SKM-1 treated with dmso at 0.1 percent for 144 hours (cell line): Measurements from ENCODE around the gene ZNF695.
"Not testable (repeated sequence)": the region's sequence is repeated elsewhere in the genome, so short reads cannot be mapped to it uniquely, and the experiment has no call there.

Experiments used
- DNase-seq: peaks from one replicate; lab custom pipeline; 2025; ENCODE audit not compliant: unreplicated experiment; lab: John Stamatoyannopoulos, UW

The ZNF695 gene

DNA sequence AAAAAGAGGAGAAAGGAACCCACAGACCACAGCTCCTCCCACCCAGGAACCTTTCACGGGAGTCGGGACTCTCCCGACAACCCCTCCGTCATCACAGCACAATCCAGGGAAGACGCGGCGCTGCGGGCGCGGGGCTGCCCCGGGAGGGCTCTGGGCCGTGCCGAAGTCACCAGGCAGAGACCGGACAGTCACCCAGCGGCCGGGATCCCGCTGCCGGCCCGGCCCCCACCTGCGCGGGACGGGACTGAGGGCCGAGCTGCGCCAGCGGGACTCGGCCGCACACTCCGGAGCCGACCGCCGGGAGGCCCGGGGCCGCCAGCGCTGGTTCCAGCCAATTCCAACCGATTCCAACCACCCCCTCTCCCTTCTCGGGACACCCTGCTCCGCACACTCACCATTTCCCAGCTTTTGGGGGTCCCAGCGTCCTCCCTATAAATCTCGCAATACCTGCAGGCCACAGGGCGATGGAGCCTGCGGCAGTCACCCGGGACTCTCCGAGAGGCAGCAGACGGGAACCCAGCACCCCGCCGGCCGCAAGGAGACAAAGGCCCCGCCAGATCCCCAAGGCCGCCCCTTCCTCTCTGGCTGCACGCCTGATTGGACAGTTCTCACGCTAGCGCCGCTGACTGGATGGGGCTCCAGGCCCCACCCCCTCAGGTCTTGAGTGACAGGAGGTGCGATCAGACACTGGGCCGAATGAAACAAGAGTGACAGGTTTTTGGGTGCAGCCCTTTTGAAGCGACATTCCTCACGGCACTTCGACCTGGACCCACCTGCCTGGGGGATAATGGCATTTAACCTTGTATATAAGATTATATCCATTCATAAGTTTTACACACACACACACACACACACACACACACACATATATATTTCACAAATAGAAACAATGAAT, at the start of gene ZNF695:
ZNF695 (minus strand) TSS at position 547 of the 895 bp plus-strand sequence; CDS start at position 398, 149 bp downstream.
- peak; percentile 99 for DNase-seq

DNA sequence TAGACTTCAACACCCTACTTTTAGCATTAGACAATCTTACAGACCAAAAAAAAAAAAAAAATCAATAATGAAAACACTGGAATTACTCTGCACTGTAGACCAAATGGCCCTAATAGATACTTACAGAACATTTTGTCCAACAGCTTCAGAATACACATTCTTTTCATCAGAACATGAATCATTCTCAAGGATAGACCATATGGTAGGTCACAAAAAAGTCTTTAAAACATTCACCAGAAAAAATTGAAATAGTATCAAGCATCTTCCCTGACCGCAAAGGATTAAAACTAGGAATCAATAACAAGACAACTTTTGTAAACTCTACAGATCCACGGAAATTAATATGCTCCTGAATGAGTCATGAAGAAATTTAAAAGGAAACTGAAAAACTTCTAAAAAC, 48.2 kb upstream of the ZNF695 start:
- no peak for DNase-seq

DNA sequence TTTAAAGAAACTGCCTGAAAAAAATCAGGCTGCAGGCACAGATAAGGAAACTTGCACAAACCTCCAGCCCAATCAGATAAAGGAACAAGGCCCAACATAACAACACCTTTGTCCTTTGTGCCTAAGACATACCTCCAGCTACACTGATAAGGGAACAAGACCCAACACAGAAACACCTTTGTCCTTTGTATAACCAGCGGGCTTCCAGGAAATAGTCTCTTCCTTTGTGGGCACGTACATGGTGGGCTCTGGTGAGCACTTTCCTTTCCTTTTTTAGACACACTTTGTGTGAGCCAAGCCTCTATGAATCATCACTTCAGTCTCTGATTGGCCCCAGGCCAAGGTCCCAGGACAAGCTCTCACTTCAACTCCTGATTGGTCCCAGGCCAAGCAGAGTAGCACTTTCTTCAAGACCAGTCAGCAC, 47.1 kb upstream of the ZNF695 start:
- no peak for DNase-seq

DNA sequence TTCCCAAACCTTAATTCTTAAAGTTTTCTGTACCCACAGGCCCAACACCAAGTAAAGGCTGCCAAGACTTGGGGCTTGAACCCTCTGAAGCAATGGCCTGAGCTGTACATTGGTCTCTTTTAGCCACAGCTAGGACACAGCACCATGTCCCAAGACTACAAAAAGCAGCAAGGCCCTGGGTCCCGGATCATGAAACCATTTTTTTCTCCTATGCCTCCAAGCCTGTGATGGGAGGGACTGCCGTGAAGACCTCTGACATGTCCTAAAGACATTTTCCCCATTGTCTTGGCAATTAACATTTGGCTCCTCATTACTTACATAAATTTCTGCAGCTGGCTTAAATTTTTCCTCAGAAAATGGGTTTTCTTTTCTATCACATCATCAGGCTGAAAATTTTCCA, 39.8 kb upstream of the ZNF695 start:
- DNase-seq = no peak

DNA sequence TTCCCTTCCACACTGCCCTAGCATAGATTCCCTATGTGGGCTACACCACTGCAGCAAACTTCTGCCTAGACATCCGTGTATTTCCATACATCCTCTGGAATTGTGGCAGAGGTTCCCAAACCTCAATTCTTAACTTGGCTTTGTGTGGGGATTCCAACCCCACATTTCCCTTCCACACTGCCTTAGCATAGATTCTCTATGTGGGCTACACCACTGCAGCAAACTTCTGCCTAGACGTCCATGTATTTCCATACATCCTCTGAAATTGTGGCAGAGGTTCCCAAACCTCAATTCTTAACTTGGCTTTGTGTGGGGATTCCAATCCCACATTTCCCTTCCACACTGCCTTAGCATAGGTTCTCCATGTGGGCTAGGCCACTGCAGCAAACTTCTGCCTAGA, 39.4 kb upstream of the ZNF695 start:
- no peak for DNase-seq

DNA sequence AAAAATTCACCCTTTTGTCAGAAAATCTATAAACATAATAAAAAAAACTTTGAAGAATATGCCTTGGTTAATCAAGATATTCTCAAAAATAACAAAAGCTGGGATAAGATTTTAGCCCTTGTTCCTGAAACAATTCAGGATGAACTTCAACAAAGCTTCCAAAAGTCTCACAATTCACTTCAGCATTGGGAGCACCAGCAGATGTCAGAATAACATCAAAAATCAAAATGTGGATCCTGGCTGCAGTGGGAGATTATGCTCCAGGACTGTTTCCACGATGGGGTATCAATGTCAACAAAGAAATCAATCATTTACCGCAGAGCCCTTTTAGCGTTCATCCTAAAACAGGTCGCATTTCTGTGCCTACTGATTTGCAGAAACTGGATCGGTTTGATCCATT, 35.5 kb upstream of the ZNF695 start:
- DNase-seq = no peak

DNA sequence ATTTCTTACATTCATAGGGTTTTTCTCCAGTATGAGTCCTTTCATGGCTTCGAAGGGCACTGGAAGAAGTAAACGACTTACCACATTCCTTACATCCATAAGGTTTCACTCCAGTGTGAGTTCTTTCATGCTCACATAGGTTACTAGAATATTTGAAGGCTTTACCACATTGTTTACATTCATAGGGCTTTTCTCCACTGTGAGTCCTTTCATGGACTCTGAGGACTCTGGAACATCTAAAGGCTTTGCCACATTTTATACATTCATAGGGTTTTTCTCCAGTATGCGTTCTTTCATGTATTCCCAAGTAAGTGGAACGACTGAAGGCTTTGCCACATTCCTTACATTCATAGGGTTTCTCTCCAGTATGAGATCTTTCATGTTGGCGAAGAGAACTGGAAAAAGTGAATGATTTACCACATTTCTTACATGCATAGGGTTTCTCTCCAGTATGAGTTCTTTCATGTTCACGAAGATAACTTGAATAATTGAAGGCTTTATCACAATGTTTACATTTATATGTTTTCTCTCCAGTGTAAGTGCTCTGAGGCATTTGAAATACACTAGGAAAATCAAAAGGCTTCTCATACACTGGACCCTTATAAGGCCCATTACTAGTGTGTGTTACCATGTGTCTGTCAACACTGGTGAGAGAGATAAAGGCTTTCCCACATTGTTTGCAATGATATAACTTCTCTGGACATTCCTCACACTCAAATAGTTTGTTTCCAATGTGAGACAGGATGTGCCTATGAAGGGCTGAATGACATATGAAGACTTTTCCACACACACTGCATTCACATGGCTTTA, 29.9 kb upstream of the ZNF695 start:
- no peak for DNase-seq

DNA sequence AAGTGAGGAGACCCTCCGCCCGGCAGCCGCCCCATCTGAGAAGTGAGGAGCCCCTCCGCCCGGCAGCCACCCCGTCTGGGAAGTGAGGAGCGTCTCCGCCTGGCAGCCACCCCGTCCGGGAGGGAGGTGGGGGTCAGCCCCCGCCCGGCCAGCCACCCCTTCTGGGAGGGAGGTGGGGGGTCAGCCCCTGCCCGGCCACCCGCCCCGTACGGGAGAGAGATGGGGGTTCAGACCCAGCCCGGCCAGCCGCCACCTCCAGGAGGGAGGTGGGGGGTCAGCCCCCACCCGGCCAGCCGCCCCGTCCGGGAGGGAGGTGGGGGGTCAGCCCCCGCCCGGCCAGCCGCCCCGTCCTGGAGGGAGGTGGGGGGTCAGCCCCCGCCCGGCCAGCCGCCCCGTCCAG, 24.4 kb upstream of the ZNF695 start:
- DNase-seq = not testable (repeated sequence)

DNA sequence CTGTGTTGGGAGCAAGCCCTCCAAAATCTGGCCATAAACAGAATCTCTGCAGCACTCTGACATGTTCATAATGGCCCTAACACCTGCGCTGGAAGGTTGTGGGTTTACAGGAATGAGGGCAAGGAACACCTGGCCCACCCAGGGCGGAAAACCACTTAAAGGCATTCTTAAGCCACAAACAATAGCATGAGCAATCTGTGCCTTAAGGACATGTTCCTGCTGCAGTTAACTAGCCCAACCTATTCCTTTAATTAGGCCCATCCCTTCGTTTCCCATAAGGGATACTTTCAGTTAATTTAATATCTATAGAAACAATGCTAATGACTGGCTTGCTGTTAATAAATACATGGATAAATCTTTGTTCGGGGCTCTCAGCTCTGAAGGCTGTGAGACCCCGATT, 16.8 kb upstream of the ZNF695 start:
- not testable (repeated sequence) for DNase-seq

DNA sequence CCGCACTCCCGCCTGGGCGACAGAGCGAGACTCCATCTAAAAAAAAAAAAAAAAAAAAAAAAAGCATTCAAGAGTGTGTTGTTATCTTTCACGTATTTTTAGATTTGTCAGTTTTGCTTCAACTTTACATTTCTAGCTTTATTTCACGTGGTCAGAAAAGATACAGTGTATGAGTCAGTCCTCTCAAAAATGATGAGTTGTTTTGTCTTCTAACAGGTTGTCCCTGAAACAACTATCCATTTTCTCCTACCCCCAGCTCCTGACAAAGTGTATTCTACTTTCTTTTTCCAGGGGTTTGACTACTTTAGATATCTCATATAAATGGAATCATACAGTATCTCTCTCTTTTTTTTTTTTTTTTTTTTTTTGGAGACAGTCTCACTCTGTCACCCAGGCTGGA, 5.5 kb upstream of the ZNF695 start:
- no peak for DNase-seq

DNA sequence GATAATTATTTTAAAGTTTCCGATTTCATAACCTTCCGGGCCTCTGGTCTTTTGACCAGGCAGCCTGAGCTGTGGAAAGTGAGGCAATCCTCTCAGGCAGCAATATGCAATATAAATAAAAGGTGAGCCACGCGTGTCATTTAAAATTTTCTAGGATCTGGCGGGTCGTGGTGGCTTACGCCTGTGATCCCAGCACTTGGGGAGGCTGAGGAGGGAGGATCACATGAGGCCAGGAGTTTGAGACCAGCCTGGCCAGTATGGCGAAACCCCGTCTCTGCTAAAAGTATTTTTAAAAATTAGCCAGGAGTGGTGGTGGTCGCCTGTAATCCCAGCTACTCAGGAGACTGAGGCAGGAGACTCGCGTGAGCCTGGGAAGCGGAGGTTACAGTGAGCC, 546 bp upstream of the ZNF695 start:
- DNase-seq = no peak

DNA sequence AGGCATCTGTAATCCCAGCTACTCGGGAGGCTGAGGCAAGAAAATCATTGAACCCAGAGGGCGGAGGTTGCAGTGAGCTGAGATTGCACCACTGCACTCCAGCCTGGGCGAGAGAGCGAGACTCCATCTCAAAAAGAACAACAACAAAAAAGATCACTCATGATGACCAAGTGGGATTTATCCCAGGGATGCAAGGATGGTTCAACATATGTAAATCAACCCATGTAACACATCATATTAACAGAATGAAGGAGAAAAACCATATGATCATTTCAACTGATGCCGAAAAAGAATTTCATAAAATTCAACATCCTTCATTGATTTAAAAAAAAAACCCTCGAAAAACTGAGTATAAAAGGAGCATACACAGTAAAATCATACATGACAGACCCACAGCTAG, 3.8 kb downstream of the ZNF695 start:
- not testable (repeated sequence) for DNase-seq

DNA sequence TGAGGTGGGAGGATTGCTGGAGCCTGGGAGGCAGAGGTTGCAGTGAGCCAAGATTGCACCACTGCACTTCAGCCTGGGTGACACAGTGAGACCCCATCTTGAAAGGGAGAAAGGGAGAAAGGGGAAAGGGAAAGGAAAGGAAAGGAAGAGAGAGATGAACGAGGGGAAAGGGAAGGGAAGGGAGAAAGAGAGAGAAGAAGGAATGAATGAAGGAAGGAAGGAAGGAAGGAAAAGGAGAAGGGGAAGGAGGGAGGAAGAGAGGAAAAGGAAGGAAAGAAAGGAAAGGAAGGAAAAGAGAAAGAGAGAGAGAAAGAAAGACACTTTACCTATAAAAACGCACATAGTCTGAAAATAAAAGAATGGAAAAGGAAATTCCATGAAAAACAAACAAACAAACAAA, 18.0 kb downstream of the ZNF695 start:
- DNase-seq = no peak

DNA sequence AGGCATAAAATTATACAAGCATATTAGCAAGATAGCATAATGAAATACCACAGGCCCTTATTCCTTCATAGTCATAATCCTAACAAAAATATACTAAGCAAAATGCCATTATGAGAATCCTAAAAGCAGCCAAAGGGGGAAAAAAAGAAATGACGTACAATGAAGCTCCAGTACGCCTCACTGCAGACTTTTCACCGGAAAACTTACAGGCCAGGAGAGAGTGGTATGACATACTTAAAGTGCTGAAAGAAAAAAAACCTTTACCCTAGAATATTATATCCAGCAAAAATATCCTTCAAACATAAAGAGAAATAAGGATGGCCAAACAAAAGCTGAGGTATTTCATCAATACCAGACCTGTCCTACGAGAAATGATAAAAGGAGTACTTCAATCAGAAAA, 19.5 kb downstream of the ZNF695 start:
- DNase-seq = no peak

DNA sequence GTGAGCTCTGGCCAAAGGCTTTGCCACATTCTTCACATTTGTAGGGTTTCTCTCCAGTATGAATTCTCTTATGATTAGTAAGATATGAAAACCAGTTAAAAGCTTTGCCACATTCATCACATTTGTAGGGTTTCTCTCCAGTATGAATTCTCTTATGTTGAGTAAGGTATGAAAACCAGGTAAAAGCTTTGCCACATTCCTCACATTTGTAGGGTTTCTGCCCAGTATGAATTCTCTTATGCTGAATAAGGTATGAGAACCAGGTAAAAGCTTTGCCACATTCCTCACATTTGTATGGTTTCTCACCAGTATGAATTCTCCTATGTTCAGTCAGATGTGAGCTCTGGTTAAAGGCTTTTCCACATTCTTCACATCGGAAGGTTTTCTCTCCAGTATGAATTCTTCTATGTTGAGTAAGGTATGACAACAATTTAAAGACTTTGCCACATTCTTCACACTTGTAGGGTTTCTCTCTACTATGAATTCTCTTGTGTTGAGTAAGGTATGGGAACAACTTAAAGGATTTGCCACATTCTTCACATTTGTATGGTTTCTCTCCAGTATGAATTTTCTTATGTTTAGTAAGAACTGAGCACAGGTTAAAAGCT, 20.7 kb downstream of the ZNF695 start:
- DNase-seq = no peak

DNA sequence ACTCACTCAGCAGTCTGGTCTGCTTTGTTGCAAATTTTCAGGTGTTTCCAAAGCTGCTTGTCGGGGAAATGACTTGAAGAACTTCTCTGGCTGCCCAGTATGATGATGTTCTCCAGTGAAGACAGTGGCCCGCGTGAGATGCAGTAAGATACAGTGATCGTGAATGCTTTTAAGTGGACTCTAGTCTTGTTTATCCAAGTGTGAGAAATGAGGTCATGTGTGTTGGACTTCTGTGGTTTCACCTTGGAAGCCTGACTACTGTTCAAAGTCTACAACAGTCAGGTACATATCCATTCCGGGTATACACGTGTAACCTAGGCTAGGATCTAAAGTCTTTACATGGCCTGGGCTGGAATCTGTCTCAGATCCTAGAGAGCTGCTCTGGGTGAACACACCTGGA, 29.1 kb downstream of the ZNF695 start:
- no peak for DNase-seq

DNA sequence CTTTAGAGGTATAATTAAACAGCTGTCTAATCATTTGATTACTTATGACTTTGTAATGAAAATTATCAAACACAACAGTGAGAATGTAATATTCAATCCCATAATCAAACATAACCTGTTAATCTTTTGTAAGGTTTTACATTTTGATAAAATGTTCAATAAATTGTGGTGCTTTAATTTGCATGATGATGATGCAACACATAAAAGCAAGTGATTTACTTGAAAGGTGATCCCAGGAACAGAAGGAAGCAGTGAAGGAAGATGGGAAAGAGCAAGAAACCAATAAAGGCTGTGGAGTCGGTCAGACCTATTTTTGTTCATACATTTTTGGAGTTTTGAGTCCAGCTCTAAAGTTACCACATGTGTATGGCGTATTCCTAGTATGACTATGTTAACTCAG, 29.6 kb downstream of the ZNF695 start:
- DNase-seq = no peak

DNA sequence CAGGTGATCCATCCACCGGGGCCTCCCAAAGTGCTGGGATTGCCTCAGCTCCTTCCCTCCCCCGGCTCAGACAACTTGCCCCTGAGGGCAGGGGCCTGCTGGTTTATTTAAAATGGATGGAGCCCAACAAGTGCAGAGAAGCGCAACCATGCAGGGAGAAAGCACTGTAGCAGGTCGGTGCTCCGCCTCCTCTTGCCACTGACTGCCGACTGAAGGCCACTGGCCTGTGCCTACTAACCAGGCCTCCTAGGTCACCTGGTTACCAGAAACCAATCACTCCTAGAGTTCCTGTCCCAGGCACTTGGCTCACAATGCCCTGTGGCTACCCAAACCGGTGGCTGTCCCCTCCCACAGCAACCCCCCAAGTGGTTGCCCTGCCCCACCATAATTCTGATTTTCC, 35.9 kb downstream of the ZNF695 start:
- DNase-seq = no peak

DNA sequence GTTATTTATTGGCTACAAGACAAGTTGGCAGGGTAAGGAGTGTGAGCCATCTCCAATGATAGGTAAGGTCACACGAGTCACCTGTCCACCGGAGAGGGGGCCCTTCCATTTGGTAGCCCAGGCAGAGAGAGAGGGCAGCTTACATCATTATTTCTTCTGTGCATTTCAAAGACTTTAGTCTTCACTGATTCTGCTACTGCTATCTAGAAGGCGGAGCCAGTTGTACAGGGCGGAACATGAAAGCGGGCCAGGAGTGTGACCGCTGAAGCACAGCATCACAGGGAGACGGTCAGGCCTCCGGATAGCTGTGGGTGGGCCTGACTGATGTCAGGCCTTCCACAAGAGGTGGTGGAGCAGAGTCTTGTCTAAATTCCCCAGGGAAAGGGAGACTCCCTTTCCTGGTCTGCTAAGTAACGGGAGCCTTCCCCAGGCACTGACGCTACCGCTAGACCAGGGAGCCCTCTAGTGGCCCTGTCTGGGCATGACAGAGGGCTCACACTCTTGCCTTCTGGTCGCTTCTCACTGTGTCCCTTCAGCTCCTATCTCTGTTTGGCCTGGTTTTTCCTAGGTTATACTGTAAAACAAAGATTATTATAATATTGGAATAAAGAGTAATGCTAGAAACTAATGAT, 36.7 kb downstream of the ZNF695 start:
- peak; percentile 38 for DNase-seq

DNA sequence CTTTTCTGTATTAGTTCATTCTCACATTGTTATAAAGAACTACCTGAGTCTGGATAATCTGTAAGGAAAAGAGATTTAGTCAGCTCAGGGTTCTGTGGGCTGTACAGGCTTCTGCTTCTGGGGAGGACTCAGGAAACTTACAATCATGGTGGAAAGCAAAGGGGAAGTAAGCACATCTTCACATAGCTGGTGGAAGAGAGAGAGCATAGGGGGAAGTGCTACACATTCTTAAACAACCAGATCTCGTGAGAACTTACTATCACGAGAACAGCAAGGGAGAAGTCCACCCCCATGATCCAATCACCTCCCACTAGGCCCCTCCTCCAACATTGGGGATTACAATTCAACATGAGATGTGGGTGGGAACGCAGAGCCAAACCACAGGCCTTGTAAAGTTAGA, 38.2 kb downstream of the ZNF695 start:
- peak; percentile 42 for DNase-seq

DNA sequence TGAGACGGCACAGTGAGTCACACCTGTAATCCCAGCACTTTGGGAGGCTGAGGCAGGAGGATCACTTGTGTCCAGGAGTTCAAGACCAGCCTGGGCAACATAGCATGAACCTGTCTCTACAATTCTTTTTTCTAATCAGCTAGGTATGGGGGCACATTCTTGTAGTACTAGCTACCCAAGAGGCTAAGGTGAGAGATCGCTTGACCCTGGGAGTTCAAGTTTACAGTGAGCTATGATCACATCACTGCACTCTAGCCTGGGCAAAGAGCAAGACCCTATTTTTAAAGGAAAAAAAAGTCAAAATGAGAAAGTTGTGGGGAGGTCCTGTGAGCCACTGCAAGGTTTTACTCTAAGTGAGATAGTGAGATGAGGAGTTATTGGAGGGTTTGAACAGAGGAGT, 41.4 kb downstream of the ZNF695 start:
- DNase-seq = no peak
